ENCODE results near the gene AHRR.
"Not testable (repeated sequence)": the region's sequence is repeated elsewhere in the genome, so short reads cannot be mapped to it uniquely, and the experiment has no call there.

The AHRR gene

DNA sequence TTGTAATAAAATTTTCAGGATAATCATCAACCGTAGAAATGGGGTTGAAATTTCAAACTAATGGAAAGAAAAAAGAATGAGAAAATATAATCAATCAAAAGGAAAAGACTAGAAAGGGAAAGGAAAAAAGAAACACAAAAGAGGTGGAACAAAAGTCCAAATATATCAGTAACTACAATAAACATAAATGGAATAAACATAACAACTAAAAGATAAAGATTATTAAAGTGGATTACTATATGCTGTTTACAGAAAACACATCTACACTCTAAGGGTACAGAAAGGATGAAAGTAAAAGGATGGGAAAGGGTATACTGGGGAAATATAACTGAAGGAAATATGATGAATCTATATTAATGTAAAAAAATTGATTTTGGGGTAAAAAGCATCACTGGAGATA lies 43.0 kb downstream of the AHRR start:
- DNase-seq (ENCODE audit: low read depth in 3 of 3, low spot score in 1 of 3) = no peak

DNA sequence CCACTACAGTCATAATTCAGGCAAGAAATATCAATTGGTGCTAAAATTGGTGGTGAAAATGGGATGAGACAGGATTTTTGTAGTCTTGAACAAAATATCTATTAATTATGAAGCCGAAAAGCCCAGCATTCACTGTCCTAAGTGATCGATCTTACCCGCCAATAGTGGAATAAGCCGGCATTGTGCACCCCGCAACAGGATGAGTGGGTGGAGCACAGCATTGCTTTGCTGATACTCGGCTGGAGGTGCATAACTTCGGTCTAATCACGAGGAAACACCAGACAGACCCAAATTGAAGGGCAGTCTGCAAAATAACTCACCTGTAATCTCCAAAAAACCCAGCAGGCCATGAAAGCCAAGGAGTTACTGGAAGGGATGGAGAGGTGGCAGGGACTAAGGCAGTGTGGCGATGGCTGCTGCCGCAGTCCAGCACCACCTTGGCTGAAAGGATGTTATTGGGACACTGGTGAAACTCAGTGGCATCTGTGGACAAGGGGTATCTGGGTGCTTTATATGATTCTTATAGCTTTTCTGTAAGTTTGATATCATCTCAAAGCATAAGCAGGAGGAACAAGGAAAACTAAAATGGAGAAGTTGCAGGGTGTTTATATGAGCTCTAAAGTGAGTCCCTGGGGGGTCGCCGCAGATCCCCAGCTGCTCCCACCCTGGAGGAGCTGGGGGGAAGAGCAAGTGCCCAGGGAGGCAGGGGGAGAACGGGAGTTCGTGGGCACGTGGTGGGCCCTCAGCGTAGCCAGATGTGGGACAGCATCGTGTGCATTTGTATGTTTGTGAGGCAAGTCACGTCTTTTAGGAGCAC lies 45.2 kb downstream of the AHRR start:
- DNase-seq (ENCODE audit: low read depth in 3 of 3, low spot score in 1 of 3) = no peak

DNA sequence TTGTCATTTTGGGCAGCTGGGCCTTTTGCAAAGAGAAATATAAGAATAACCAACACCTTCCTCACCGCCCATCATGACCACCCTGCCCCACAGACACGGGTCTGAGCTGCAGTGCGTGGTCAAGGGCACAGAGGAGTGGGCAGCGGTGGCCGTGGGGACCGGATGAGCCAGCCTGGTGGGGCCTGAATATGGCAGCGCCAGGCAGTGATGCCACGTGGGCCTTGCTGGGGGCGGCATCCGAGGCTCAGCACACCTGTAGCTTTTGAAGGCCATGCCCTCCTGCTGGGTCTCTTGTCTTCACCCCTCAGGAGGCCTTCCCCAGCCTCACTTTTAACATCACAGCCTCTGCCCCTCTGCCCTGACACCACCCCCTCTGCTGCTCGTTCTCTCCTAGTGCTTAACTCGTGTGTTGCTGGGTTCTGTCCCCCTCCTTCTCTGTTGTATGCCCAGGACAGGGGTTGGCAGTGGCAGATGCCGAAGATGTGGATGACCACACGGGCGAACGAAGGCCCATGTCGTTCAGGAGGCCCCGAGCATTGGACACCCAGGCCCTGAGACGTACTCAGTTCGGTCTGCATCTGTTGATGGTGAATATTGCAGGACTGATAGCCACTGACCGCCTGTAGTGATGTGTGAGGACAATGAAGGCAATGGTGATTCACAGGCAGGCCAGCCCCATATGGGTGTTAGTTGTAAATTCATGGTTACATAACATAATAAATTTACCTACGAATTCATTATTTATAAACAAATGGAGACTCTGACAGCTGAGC lies 46.0 kb downstream of the AHRR start:
- no peak for DNase-seq (ENCODE audit: low read depth in 3 of 3, low spot score in 1 of 3)

DNA sequence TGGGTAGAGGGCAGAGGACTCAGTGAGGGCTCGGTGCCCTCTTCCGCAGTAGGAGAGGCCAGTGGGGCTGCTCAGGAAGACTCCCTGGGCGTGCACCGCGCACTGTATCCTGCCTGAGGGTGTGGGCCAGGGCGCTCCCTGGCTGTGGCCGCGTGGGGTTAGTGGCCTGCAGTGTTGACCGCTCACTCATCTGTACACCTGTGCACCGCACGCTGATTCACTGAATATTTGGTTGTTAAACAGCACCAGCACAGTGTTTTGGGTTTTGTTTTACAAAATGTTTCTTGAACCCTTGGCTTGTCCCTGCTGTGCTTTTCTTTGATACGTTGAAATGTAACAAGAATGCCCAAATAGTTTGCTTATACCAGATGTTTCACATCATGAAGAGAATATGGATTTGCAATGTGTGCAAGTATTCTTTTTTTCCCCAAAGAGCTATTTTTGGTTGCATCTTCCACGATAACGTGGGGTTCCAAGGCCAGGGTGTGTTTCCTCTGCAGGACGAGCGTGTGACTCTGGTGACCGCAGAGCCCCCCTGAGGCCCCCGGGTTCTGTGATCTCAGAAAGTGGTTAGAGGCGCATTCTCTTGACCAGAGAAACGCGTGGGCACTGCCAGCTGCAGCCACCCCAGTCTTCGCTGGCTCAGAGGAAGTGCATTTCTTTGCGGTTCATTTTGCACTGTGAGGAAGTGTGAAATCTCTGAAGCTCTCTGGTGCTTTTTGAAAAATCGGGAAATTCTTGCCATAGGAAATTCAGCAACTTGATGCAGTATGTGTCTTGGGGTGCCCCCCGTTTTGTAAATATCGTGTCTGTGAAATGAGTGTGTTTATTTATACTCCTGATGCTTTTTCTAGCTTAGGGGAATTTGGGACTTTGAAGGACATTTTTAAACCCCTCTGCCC lies 46.9 kb downstream of the AHRR start:
- no peak for DNase-seq (ENCODE audit: low read depth in 3 of 3, low spot score in 1 of 3)

DNA sequence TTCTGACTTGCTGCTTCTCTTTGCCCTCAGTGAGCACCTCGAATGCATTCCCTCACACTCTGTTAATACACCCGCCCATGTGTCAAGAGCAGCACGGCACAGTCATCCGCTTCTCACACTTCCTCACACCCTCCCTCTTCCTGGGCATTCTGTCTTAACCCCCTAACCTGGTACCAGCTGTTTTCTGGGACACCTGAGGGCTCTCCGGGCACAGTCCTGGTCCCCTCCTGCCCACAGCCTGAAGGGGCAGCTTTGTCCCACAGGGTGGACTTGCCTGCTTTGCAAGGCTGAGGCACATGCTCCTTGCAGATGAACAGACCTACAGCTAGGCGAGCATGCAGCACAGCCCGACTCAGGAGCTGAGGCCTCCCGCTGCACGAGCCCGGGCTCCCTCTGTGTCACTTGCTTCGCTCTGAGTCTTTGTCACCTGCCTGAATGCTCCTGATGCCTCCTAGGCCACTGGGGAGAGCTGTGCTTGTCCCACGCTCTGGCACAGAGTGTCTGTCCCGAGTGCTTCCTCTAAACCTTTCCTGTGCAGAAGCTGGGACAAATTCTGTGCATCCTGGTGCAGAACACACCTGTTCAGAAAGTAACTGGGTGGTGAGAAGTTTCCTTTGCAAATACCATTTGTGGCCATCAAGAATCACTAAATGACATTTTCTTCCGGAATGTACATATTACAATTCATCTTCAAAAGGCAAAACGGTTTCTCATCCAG lies 47.8 kb downstream of the AHRR start:
- DNase-seq (ENCODE audit: low read depth in 3 of 3, low spot score in 1 of 3) = no peak

DNA sequence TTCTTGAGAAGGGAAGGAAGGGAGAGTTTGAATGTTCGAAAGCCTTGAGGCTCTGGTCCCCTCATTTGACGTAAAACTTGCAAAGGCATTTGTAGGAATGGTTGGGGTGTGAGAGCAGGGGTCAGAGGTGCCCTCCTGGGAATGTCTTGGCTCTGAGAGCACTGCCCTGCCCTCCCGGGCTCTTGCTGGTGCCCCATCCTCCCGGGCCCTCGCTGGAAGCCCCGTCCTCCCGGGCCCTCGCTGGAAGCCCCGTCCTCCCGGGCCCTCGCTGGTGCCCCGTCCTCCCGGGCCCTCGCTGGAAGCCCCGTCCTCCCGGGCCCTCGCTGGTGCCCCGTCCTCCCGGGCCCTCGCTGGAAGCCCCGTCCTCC lies 48.3 kb downstream of the AHRR start:
- DNase-seq (ENCODE audit: low read depth in 3 of 3, low spot score in 1 of 3) = not testable (repeated sequence)

DNA sequence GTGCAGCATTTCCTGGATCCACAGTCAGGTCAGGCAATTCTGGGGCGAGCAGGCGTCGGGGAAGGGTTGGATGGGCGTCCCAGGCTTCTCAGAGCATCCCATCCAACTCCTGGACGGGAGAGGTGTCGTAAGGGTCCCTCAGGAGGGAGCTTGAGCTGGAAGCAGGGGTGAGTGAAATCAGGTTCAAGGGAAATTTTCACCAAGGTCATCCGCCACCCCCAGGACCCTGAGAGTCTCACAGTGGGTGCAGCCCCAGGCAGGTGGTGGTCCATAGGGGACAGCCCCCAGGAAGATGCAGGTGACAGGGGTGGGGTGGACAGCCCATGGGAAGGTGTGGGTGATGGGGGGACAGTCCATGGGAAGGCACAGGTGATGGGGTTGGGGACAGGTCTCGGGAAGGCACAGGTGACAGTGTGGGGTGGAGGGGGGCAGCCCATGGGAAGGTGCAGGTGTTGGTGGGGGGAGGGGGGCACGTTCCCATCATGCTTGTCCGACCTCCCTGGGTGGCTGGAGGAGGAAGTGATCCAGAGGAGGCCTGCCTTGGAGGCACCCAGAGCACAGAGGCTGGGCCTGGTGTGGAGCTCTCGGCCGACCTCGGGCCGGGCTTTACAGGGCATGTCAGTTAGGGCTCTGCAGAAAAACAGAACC lies 48.9 kb downstream of the AHRR start:
- no peak for DNase-seq (ENCODE audit: low read depth in 3 of 3, low spot score in 1 of 3)

DNA sequence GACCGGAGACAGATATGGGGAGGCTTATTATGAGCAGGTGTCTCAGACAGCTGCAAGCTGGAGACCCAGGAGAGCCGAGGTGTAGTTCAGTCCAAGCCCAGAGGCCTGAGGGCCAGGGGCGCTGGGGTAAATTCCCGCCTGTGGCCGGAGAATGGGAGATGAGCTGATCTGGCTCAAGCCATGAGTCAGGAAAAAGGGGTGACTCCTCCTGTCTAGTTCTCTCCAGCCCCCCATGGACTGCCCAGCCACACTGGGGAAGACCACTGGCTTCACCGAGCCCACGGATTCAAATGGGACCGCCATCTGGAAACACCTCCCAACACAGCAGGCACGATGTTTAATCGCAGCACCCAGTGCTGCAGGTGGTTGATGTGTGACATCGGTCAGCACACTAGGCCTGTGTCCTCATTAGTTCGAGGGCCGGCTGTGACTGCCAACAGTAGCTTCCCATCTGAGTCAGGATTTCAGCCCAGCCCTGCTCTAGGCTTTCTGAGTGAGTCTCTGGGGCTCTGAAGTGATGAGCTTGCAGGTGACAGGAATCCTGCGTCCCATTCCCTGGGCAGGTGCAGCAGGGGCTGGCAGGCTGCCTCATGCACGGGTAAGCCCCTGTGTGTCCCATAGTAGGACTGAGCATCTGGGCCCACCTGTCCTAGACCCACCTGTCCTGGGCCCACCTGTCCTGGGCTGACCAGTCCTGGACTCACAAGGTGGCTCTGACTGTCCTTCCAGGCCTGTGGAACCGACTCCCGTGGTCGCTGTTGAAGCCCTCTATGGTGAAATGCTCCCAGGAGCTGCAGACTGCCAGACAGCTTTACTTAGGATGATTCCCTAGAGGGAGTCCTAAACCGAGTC lies 49.7 kb downstream of the AHRR start:
- no peak for DNase-seq (ENCODE audit: low read depth in 3 of 3, low spot score in 1 of 3)

DNA sequence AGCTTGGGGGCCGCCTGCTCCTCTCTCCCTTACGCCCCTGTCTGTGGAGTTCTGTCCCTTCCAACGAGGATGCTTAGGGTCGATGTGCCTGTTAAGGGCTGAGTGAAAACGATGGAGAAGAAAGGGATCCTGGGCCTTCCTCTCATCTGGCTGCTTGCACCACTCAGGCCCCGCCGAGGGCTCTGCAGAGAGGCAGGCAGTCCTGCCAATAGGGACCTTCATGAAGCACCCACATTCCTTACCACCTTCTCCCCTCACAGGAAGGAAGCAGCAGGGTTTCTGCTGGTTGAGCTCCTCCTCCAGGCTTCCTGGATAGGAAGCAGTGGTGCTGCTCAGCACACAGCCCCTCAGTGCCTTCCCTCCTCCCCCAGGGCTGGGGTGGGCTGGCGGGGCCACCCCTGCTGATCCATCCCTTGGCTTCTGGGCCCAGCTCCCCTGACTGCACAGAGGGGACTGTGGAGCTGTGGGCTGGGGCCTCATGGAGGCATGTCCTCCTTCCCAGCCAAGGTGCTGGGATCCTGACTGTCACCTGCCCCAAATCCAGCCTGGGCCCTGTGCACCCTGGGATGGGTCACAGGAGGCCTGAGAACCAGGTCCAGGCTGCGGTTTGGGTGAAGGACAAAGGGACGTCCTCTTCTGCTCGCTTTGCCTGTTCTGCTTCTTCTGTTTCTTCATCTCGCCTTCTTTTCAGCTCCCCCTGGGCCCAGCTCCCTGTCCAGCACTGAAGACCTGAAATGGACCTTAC lies 50.5 kb downstream of the AHRR start:
- no peak for DNase-seq (ENCODE audit: low read depth in 3 of 3, low spot score in 1 of 3)

DNA sequence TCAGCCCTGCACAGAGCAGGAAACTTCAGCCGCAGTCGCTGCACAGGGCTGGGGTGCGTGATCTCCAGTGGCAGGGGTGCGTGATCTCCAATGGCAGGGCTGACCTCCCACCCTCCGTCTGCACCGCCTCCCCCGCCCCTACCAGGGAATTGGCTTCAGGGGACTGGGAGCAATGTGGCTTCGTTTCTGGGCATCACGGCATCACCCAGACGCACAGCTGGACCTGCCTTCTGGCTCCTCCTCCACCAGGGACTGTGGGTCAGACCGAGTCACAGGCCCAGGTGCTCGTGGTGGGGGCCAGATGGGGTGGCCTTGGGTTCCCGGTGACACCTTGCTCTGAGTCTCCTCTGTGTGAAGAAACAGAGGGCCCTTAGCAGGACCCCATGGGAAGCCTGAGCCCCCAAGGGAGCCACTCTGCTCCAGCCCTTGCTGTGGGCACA lies 51.1 kb downstream of the AHRR start:
- DNase-seq (ENCODE audit: low read depth in 3 of 3, low spot score in 1 of 3) = no peak

DNA sequence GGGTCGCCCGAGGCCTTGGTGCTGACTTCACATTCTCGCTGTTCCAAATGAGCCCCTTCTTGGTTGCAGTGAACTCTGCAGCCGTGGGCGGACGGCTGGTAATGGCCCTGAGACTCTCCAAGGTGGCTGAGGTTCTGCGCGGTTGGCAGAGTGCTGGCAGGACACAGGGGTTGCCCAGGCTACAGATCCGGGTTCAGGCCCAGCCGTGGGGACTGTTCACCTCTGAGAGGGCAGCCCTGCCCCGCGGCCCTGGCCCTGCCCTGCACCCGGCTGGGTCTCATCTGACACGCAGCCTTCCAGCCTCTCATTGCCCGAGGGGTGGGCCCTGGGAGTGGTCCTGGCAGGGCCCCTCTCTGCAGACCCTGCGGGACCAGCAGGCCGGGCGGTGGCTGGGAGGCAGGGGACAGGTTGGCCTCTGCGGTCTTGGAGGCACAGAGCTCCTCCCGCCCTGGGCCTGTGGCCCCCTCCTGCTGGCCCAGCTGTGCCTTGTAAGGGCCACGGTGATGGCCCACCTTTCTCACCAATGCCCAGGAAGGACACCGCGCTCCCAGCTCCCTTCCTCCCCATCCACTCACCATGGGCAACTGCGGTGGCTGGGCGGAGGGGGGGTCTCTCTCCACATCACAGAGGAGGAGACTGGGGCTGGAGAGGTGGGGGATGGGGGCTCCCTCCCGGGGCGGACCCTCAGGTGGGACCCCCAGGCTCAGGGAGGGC lies 51.6 kb downstream of the AHRR start:
- DNase-seq (ENCODE audit: low read depth in 3 of 3, low spot score in 1 of 3) = no peak

DNA sequence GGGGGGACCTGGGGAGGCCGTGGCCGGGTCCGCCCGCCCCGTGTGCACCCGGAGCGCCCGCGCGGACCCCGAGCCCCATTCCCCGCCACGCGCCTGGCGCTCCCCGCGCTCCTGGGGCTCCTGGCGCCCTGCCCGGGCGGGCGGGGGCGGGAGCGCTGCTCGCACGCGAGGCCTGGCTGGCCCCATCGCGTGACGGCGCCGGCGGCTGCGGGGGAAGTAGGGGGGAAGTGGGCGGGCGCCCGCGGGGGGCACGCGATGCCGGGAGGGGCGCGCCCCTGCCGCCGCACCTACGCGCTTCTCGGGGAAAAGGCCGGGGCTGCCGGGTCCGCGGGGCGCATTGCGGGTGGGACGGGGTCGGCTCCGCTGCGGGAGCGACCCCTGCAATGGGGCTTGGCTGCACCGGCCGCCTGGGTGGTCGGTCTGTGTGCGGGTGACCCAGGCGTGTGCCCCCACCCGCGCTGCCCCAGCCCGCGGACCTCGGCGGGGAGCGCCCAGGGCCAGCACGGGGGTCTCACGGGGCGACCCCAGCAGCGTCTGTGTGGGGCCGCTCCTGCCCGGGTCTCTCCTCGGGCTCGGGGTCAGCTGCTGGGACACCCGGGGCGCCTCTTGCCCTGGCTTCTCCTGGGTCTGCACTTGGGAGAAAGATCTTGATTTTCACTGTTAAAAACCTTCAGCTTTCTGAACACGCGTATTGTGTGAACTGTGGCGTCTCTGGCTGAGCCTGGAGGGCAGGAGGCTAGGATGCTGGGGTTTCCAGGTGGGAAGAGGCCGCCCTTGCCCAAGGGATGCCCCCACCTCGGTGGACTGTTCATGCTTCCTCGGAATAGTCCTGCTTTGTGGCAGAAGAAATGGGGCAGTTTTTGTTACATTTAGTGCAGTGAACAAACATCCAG lies 52.4 kb downstream of the AHRR start:
- DNase-seq (ENCODE audit: low read depth in 3 of 3, low spot score in 1 of 3) = peak in 2 of 3 donors; percentile 24 to 85

DNA sequence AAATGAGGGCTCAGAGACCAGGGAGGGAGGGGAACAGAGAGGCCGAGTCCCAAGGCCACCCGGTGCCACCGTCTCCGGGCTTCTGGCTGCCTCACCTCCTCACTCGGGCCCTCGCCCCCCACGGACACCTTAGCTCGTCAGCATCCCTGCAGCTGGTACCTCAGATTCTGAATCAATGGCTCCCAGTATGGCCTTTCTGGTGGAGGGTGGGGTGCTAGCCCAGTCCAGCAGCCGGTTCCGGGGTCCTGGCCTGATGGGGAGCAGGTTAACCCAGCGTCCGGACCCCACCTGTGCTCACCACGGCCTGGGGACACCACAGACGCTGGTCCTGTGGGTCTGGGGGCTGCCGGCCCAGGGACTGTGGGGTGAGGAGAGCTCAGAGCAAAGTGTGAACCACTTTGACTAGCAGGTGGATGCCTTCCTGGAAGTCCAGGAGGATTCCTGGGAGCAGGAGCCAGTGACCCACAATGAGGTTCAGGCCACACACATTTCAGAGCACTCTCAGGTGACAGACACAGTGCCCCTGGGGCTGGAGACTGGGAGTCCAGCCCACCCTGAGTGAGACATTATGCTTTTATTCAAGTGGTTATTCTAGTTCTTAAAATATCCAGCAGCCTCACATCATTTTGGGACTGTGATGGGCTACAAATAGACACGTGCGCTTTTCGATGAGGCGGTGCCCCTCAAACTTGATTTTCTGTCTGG lies 53.3 kb downstream of the AHRR start:
- no peak for DNase-seq (ENCODE audit: low read depth in 3 of 3, low spot score in 1 of 3)

DNA sequence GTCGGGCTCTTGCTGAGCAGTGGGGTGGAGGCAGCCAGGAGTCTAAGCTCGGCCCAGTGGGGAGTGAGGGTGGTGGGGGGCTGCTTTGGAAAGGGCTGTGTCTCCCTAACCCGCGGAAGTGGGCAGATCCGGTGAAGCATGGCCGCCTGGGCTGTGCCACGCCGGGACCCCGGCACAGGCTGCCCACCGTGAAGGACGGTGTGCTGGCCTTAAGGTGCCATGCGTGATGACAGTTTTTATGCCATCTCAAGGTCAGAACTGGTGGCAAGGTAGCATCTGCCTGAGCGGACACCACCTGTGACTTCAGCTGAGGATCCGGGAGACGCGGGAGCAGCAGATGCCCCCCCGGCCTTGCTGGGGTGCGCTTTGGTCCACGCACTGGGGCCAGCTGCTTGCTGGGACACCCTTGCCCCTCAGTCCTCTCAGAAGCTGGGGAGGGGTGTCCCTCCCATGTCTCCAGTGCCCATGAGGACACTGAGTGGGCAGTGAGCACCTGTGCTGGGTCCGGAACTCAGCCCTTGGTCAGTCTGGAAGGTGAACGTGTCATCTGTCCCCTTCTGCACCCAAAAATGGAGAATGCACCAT lies 53.9 kb downstream of the AHRR start:
- DNase-seq (ENCODE audit: low read depth in 3 of 3, low spot score in 1 of 3) = no peak

DNA sequence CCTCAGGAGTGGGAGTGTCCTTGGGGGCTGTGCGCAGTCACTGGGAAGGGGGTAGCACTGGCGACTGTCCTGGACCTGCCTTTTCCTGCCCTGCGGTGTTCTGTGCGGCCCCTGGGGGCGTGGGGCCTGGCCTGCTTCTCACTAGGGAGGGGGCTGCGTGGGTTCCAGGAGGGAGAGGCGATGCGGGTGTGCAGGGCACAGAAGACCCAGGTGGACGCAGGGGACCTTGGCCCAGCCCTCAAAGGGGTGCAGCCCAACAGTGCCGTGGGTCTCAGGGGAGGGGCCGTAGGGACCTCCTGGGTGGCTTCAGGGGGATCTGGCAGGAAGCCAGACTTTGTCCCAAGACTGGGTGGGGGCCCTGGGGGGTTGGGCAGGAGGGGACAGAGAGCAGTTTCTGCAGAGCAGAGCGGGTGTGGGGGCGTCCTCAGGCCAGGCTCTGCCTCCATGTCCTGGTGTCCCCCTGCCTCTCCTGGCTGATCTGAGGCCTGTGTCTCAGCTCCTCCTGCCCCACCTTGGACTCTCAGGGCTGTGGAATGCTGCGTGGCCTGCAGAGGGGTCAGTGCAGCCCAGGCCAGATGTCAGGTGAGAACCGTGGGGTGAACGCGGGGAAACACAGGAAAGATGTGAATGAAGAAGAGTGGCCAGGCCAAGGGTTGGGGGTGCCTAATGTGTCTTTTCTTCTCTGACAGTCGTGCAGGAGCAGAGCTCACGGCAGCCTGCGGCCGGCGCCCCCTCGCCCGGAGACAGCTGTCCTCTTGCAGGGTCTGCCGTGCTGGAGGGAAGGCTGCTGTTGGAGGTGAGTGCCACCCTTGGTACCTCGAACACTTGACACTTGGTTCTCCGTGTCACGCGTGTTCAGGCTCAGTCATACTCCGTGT lies 54.6 kb downstream of the AHRR start:
- DNase-seq (ENCODE audit: low read depth in 3 of 3, low spot score in 1 of 3) = no peak

Data from stimulated activated CD4-positive, alpha-beta T cell treated with anti-CD3 and anti-CD28 coated beads, TNF-alpha, amount 100 ng/mL, for 1 hour (primary cell).